HepG2 (cell line): Measurements from ENCODE around the gene MYBL2. TPM values are rescaled to one million over a fixed set of nuclear protein-coding genes. Genes with fewer than 3 reads are reported as not detected.

Experiments used
- CBX5 ChIP-seq: sonication (generic); formaldehyde crosslinking; IDR thresholded peaks from 2 replicates; pipeline ENCODE4 v1.4.0; 2020; ENCODE audit warnings: missing genetic modification reagents, borderline replicate concordance
- FOXK1 ChIP-seq: sonication (generic); formaldehyde crosslinking; IDR thresholded peaks from 2 replicates; pipeline ENCODE4 v1.4.0; 2020; ENCODE audit warnings: low read depth, missing genetic modification reagents, borderline replicate concordance
- JARID2 ChIP-seq: sonication (generic); formaldehyde crosslinking; IDR thresholded peaks from 2 replicates; pipeline ENCODE4 v1.8.1; 2023; ENCODE audit warnings: missing genetic modification reagents, inconsistent platforms; ENCODE audit not compliant: insufficient replicate concordance
- KAT2B ChIP-seq: fragments of 150-350 bp; IDR thresholded peaks from 2 replicates; pipeline ENCODE4 v1.6.1; 2014; ENCODE audit warnings: low read depth, low read length, borderline replicate concordance
- KDM2A ChIP-seq: sonication (generic); formaldehyde crosslinking; IDR thresholded peaks from 2 replicates; pipeline ENCODE4 v1.4.0; 2020; ENCODE audit warnings: low read depth, missing genetic modification reagents, borderline replicate concordance
- NFKB2 ChIP-seq: sonication (generic); formaldehyde crosslinking; IDR thresholded peaks from 2 replicates; pipeline ENCODE4 v1.4.0; 2020; ENCODE audit warnings: missing genetic modification reagents, borderline replicate concordance
- NFKBIZ ChIP-seq: IDR thresholded peaks from 2 replicates; pipeline ENCODE4 v1.6.1; 2018; ENCODE audit warnings: missing genetic modification reagents, missing compliant biosample characterization
- PRMT3 ChIP-seq: sonication (generic); formaldehyde crosslinking; IDR thresholded peaks from 2 replicates; pipeline ENCODE4 v1.8.1; 2022; ENCODE audit warnings: low read depth, mild to moderate bottlenecking, moderate library complexity, missing genetic modification reagents, borderline replicate concordance
- SIN3B ChIP-seq: fragments of 150-350 bp; IDR thresholded peaks from 2 replicates; pipeline ENCODE4 v1.6.1; 2014; ENCODE audit warnings: low read length
- TARDBP ChIP-seq: sonication (generic); formaldehyde crosslinking; IDR thresholded peaks from 2 replicates; pipeline ENCODE4 v1.8.0; 2022; ENCODE audit warnings: mild to moderate bottlenecking, missing genetic modification reagents
- ZBTB42 ChIP-seq: sonication (generic); formaldehyde crosslinking; IDR thresholded peaks from 2 replicates; pipeline ENCODE4 v1.5.0; 2020; ENCODE audit warnings: mild to moderate bottlenecking, missing genetic modification reagents
- ZBTB7A ChIP-seq: sonication (generic); formaldehyde crosslinking; IDR thresholded peaks from 2 replicates; pipeline ENCODE4 v1.8.0; 2022; ENCODE audit warnings: mild to moderate bottlenecking, missing genetic modification reagents
- ZC3H13 ChIP-seq: sonication (generic); formaldehyde crosslinking; IDR thresholded peaks from 2 replicates; pipeline ENCODE4 v1.8.1; 2023; ENCODE audit warnings: mild to moderate bottlenecking, missing genetic modification reagents, moderate library complexity
- ZNF225 ChIP-seq: sonication (generic); formaldehyde crosslinking; IDR thresholded peaks from 2 replicates; pipeline ENCODE4 v1.4.0; 2020; ENCODE audit warnings: mild to moderate bottlenecking, missing genetic modification reagents
- ZNF230 ChIP-seq: sonication (generic); formaldehyde crosslinking; IDR thresholded peaks from 2 replicates; pipeline ENCODE4 v1.4.0; 2020; ENCODE audit warnings: mild to moderate bottlenecking, missing genetic modification reagents
- ZNF570 ChIP-seq: sonication (generic); formaldehyde crosslinking; IDR thresholded peaks from 2 replicates; pipeline ENCODE4 v1.4.0; 2020; ENCODE audit warnings: mild to moderate bottlenecking, missing genetic modification reagents, borderline replicate concordance
- ZNF772 ChIP-seq: sonication (generic); formaldehyde crosslinking; IDR thresholded peaks from 2 replicates; pipeline ENCODE4 v1.5.0; 2020; ENCODE audit warnings: mild to moderate bottlenecking, missing genetic modification reagents
- ZNF883 ChIP-seq: sonication (generic); formaldehyde crosslinking; IDR thresholded peaks from 2 replicates; pipeline ENCODE4 v1.5.1; 2020; ENCODE audit warnings: mild to moderate bottlenecking, missing genetic modification reagents; ENCODE audit errors: not compliant biosample characterization
- ZNF891 ChIP-seq: sonication (generic); formaldehyde crosslinking; IDR thresholded peaks from 2 replicates; pipeline ENCODE4 v1.5.0; 2020; ENCODE audit warnings: mild to moderate bottlenecking, missing genetic modification reagents
- polyA plus RNA-seq, 8 experiments: library from polyadenylated mRNA; depleted of rRNA in 3 of 8; stranded (reverse) in 7 of 8; unstranded in 1 of 8; fragments of >200 nt; fragmentation: Illumina TruSeq in 4 of 8; extraction: Trizol in 4 of 8; gene quantifications; 2 replicates each; pipeline versions ENCODE4 v1.2.1 to v1.2.3, GENCODE V29; 2011 to 2016; ENCODE audit warnings: low read depth in 4 of 8, missing spikeins in 1 of 8, mixed read lengths in 1 of 8; ENCODE audit not compliant: insufficient read depth in 1 of 8
- total RNA-seq, 5 experiments: library from RNA; depleted of rRNA; stranded (reverse); fragments of >200 nt; fragmentation: Illumina TruSeq; extraction: Trizol; gene quantifications; 2 replicates each; pipeline ENCODE4 v1.2.3, GENCODE V29; 2016; ENCODE audit warnings: low read depth in 1 of 5
- TF ChIP-seq, protein P1 (sequence below): sonication (generic); formaldehyde crosslinking; IDR thresholded peaks from 2 replicates; pipeline ENCODE4 v1.5.0; 2020; ENCODE audit warnings: mild to moderate bottlenecking, missing genetic modification reagents
- TF ChIP-seq, protein P2 (sequence below): IDR thresholded peaks from 2 replicates; pipeline ENCODE4 v1.6.1; 2016; ENCODE audit warnings: mild to moderate bottlenecking
- TF ChIP-seq, protein P3 (sequence below): sonication (generic); formaldehyde crosslinking; IDR thresholded peaks from 2 replicates; pipeline ENCODE4 v1.8.1; 2023; ENCODE audit warnings: mild to moderate bottlenecking, missing genetic modification reagents
- TF ChIP-seq, protein P4 (sequence below): sonication (generic); formaldehyde crosslinking; IDR thresholded peaks from 2 replicates; pipeline ENCODE4 v1.8.1; 2022; ENCODE audit warnings: mild to moderate bottlenecking, missing genetic modification reagents

MYBL2 gene
- total and polyA plus RNA-seq, 2 of the 13 experiments (the other 11 are each of a cell fraction or from before 2014, with no cell fraction given): 11.9 to 66.2 TPM

DNA sequence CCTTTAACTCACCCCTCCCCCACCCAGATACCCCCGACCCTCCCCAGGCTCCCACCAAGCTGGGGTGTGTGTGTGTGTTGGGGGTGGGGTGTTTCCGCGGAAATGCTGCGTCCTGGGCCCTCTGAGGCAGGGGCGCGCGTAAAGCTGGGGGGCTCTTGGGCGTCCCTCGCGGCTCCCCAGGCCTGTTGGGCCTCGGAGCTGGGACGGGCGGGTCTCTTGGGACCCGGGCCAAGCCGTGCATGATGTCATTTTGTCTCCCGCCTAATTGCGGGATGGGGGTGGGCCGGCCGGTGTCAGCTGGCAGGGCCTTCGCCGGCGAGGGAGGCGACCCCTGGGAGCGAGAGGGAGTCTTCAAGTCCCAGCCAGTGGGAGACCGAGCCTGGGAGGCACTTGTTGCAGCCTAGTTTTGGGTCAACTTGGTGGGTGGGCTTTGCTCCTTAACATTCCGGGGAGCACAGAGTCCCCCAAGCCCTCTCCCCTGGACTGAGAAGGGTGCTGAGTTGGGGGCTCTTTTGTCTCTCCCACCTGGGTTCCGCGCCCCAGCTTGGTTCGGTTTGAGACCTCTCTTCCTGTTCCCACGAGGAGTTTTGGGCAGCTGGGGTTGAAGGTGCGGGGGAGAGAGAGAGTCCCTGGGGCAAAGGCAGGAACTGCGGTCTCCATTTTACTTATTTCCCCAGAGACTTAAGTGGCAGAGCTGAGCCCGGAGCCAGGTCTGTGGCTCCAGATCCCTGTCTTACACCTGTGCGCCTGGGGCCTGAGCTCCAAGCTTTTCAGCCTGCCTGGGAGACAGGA lies 623 bp downstream of the MYBL2 start (continued):
- TF ChIP-seq ZNF891 (peak; percentile 33; the same call in 1 of the 2 replicates), ZNF225 (CRISPR knock-in tag) (no peak), TARDBP (CRISPR knock-in tag) (no peak), SIN3B (no peak), CBX5 (CRISPR knock-in tag) (0 out of 2 replicates have a peak, but pooled peaks have one; percentile 32), ZBTB7A (CRISPR knock-in tag) (peak; percentile 65; the same call in 1 of the 2 replicates), ZNF772 (no peak), ZNF883 (peak; percentile 32), ZNF570 (CRISPR knock-in tag) (0 out of 2 replicates have a peak, but pooled peaks have one; percentile 4), FOXK1 (CRISPR knock-in tag) (no peak), JARID2 (CRISPR knock-in tag) (no peak), ZBTB42 (0 out of 2 replicates have a peak, but pooled peaks have one; percentile 59), ZC3H13 (peak; percentile 28), KDM2A (0 out of 2 replicates have a peak, but pooled peaks have one; percentile 5), KAT2B (0 out of 2 replicates have a peak, but pooled peaks have one; percentile 7), PRMT3 (CRISPR knock-in tag) (0 out of 2 replicates have a peak, but pooled peaks have one; percentile 12), NFKB2 (CRISPR knock-in tag) (no peak), NFKBIZ (CRISPR knock-in tag) (no peak), ZNF230 (CRISPR knock-in tag) (no peak)
- TF ChIP-seq, protein P1, sequence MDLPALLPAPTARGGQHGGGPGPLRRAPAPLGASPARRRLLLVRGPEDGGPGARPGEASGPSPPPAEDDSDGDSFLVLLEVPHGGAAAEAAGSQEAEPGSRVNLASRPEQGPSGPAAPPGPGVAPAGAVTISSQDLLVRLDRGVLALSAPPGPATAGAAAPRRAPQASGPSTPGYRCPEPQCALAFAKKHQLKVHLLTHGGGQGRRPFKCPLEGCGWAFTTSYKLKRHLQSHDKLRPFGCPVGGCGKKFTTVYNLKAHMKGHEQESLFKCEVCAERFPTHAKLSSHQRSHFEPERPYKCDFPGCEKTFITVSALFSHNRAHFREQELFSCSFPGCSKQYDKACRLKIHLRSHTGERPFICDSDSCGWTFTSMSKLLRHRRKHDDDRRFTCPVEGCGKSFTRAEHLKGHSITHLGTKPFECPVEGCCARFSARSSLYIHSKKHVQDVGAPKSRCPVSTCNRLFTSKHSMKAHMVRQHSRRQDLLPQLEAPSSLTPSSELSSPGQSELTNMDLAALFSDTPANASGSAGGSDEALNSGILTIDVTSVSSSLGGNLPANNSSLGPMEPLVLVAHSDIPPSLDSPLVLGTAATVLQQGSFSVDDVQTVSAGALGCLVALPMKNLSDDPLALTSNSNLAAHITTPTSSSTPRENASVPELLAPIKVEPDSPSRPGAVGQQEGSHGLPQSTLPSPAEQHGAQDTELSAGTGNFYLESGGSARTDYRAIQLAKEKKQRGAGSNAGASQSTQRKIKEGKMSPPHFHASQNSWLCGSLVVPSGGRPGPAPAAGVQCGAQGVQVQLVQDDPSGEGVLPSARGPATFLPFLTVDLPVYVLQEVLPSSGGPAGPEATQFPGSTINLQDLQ: peak; percentile 38; the same call in 1 of the 2 replicates
- TF ChIP-seq, protein P2, sequence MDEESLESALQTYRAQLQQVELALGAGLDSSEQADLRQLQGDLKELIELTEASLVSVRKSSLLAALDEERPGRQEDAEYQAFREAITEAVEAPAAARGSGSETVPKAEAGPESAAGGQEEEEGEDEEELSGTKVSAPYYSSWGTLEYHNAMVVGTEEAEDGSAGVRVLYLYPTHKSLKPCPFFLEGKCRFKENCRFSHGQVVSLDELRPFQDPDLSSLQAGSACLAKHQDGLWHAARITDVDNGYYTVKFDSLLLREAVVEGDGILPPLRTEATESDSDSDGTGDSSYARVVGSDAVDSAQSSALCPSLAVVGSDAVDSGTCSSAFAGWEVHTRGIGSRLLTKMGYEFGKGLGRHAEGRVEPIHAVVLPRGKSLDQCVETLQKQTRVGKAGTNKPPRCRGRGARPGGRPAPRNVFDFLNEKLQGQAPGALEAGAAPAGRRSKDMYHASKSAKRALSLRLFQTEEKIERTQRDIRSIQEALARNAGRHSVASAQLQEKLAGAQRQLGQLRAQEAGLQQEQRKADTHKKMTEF (CRISPR knock-in tag): no peak
- TF ChIP-seq, protein P3, sequence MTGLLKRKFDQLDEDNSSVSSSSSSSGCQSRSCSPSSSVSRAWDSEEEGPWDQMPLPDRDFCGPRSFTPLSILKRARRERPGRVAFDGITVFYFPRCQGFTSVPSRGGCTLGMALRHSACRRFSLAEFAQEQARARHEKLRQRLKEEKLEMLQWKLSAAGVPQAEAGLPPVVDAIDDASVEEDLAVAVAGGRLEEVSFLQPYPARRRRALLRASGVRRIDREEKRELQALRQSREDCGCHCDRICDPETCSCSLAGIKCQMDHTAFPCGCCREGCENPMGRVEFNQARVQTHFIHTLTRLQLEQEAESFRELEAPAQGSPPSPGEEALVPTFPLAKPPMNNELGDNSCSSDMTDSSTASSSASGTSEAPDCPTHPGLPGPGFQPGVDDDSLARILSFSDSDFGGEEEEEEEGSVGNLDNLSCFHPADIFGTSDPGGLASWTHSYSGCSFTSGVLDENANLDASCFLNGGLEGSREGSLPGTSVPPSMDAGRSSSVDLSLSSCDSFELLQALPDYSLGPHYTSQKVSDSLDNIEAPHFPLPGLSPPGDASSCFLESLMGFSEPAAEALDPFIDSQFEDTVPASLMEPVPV (CRISPR knock-in tag): no peak
- TF ChIP-seq, protein P4, sequence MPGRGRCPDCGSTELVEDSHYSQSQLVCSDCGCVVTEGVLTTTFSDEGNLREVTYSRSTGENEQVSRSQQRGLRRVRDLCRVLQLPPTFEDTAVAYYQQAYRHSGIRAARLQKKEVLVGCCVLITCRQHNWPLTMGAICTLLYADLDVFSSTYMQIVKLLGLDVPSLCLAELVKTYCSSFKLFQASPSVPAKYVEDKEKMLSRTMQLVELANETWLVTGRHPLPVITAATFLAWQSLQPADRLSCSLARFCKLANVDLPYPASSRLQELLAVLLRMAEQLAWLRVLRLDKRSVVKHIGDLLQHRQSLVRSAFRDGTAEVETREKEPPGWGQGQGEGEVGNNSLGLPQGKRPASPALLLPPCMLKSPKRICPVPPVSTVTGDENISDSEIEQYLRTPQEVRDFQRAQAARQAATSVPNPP (CRISPR knock-in tag): no peak
